ENCODE data around the gene TIGD3.

The TIGD3 gene

DNA sequence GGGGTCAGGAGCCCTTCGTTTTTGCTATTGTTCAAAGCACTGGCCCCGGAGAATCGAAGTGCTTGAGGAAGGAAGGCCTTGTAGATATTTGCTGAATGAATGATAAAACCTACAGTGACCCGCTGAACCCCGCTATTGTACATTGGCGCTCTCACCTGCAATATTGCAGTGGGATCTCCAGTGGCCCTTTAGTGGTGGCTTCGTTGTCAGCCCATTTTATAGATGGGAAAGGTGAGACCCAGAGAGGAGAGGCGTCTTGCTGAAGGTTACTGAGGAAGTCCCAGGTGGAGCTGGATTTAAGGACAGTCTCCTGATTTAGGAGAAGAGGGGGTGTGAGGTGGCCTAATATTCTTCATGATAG, 38.7 kb upstream of the TIGD3 start:
- H3K27me3 ChIP-seq (replicated peaks; ENCODE audit: control insufficient read depth, insufficient read depth, low read length): no peaks in the 10 kb centered on the region
- no peak for DNase-seq (ENCODE audit: extremely low read depth, insufficient read length)
- peak overlapping the region; percentile 83 for H3K4me3 ChIP-seq (replicated peaks; ENCODE audit: low read depth, low read length)
- no peaks in the 10 kb centered on the region for H3K36me3 ChIP-seq (ENCODE audit: control insufficient read depth, insufficient read depth, low read length)
- TF ChIP-seq, protein P1, sequence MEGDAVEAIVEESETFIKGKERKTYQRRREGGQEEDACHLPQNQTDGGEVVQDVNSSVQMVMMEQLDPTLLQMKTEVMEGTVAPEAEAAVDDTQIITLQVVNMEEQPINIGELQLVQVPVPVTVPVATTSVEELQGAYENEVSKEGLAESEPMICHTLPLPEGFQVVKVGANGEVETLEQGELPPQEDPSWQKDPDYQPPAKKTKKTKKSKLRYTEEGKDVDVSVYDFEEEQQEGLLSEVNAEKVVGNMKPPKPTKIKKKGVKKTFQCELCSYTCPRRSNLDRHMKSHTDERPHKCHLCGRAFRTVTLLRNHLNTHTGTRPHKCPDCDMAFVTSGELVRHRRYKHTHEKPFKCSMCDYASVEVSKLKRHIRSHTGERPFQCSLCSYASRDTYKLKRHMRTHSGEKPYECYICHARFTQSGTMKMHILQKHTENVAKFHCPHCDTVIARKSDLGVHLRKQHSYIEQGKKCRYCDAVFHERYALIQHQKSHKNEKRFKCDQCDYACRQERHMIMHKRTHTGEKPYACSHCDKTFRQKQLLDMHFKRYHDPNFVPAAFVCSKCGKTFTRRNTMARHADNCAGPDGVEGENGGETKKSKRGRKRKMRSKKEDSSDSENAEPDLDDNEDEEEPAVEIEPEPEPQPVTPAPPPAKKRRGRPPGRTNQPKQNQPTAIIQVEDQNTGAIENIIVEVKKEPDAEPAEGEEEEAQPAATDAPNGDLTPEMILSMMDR (IDR thresholded peaks at IDR 0.05; ENCODE audit: insufficient read depth, low read length, poor library complexity, severe bottlenecking): no peak

DNA sequence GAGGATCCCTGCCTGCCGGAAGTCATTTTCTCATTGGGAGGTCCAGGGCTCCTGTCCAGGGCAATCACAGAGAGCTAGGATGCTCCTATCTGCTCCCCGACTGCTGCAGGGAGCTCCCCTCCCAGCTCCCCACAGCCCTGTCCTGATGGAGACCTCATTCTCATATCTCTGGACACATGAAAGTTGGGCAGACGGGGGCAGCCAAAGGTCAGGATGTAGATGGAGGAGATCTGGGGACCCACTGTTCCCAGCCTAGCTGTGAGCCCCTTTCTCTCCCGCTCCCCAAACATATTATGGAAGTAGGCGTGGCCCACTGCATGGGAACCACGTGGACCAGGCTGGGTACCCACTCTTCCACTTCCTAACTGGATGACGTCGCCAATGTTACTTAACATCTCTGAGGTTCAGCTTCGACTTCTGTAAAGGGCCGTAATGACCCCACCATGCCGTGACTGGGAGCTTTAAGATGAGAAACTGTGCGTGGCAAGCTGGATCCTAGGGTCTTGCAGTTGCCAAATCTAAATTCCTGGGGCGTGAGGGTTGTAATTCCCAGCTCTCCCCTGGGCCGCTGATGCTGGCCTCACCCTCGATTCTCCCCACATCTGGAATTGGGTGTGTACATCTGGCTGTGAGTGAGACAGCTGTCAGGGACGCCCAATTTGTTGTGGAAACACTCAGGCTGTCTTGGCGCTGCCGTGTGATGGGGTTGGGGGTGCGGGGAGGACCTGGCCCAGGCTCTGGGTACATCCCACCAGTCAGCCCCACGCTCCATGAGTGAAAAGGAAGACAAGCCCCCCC, 38.1 kb upstream of the TIGD3 start:
- Histone ChIP-seq H3K36me3 (ENCODE audit: control insufficient read depth, insufficient read depth, low read length) (no peaks in the 10 kb centered on the region), H3K27me3 (replicated peaks; ENCODE audit: control insufficient read depth, insufficient read depth, low read length) (no peaks in the 10 kb centered on the region), H3K4me3 (replicated peaks; ENCODE audit: low read depth, low read length) (no peak overlapping the region)
- TF ChIP-seq, protein P1 (IDR thresholded peaks at IDR 0.05; ENCODE audit: insufficient read depth, low read length, poor library complexity, severe bottlenecking): no peak
- DNase-seq (ENCODE audit: extremely low read depth, insufficient read length): no peak

DNA sequence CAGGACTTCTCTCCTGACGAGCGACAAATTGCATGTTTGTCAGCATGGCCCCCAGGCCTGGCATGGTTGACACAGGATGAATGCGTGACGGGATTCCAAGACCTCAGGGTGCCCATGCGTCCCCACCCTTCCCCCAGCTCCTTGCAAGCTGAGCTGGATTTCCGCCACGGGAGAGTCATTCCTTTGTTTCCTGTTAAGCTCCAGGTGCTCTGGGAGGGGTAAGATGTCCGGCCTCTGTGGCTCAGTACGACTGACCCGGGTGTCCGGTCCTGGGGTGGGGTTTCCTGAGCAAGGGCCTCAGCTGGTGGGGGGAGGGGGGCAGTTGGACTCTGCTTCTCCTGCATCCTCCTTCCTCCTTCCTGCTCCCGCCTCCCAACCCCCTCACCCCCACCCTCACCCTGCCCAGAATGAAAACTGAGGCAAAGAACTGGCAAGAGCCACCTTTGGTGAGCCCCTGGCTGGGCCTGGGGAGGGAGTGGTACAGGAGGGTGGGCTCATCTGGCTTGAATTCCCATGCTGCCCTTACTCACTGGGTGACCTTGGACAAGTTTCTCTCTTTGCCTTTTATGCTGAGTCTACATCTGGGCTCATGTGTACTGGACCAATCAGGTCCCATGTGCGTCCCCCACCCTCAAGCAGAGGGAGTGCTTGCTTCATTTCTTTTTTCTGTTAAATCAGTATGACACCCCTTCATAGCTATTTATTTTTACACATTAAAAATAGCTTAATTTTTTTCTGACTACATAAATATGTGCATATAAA, 37.3 kb upstream of the TIGD3 start:
- TF ChIP-seq, protein P1 (IDR thresholded peaks at IDR 0.05; ENCODE audit: insufficient read depth, low read length, poor library complexity, severe bottlenecking): no peak
- no peak for DNase-seq (ENCODE audit: extremely low read depth, insufficient read length)
- Histone ChIP-seq H3K36me3 (ENCODE audit: control insufficient read depth, insufficient read depth, low read length) (no peaks in the 10 kb centered on the region), H3K4me3 (replicated peaks; ENCODE audit: low read depth, low read length) (no peak overlapping the region), H3K27me3 (replicated peaks; ENCODE audit: control insufficient read depth, insufficient read depth, low read length) (no peaks in the 10 kb centered on the region)

DNA sequence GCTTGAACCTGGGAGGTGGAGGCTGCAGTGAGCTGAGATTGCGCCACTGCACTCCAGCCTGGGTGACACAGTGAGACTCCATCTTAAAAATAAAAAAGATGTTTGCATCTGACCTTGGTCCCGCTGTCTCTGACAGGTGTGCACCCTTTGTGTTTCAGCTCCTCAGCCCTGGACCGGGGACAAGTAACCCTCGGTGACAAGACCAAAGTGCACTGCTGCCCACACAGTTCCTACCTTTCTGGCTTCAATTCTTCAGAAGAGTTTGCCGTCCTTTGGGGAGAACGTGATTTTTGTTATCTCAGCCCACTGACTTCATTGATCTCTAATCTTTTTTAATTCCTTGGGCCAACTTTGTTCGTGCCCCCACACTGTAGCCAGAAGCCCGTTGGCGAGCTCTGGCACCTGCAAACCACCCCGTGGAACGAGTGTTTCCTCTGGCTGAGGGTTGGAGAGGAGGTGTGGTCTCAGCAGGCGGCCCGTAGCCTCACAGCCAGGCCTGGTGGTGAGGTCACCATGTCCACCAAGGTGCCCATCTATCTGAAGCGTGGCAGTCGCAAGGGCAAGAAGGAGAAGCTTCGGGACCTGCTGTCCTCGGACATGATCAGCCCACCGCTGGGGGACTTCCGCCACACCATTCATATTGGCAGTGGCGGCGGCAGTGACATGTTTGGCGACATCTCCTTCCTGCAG, 34.0 kb upstream of the TIGD3 start:
- TF ChIP-seq, protein P1 (IDR thresholded peaks at IDR 0.05; ENCODE audit: insufficient read depth, low read length, poor library complexity, severe bottlenecking): no peak
- no peak for DNase-seq (ENCODE audit: extremely low read depth, insufficient read length)

DNA sequence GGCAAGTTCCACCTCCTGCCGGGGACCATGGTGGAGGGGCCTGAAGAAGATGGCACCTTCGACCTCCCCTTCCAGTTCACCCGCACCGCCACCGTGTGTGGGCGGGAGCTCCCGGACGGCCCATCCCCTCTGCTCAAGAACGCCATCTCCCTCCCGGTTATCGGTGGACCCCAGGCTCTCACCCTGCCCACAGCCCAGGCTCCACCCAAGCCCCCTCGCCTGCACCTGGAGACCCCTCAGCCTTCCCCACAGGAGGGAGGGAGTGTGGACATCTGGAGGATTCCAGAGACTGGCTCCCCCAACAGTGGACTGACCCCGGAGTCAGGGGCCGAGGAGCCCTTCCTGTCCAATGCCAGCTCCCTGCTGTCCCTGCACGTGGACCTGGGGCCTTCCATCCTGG, 33.5 kb upstream of the TIGD3 start:
- TF ChIP-seq, protein P1 (IDR thresholded peaks at IDR 0.05; ENCODE audit: insufficient read depth, low read length, poor library complexity, severe bottlenecking): no peak
- Histone ChIP-seq H3K27me3 (replicated peaks; ENCODE audit: control insufficient read depth, insufficient read depth, low read length) (no peaks in the 10 kb centered on the region), H3K4me3 (replicated peaks; ENCODE audit: low read depth, low read length) (no peak overlapping the region), H3K36me3 (ENCODE audit: control insufficient read depth, insufficient read depth, low read length) (no peaks in the 10 kb centered on the region)
- DNase-seq (ENCODE audit: extremely low read depth, insufficient read length): no peak

More for the DNA sequence above, 34.0 kb upstream of the TIGD3 start:
- Histone ChIP-seq H3K27me3 (replicated peaks; ENCODE audit: control insufficient read depth, insufficient read depth, low read length) (no peaks in the 10 kb centered on the region), H3K4me3 (replicated peaks; ENCODE audit: low read depth, low read length) (no peak overlapping the region), H3K36me3 (ENCODE audit: control insufficient read depth, insufficient read depth, low read length) (no peaks in the 10 kb centered on the region)

Measured in GM06990 (cell line).